WI38 (cell line): ENCODE measurements around the gene SLC43A2.

Source experiments
- H3K4me3 ChIP-seq: 2 replicates; pipeline ENCODE4 v1.5.1; 2011; ENCODE audit warnings: low read depth, mild to moderate bottlenecking, control low read depth, low read length
- TF ChIP-seq, protein P1 (sequence below): IDR thresholded peaks from 2 replicates; pipeline ENCODE4 v1.5.1; 2012; ENCODE audit warnings: low read depth, mild to moderate bottlenecking, control low read depth, low read length

The SLC43A2 gene

DNA sequence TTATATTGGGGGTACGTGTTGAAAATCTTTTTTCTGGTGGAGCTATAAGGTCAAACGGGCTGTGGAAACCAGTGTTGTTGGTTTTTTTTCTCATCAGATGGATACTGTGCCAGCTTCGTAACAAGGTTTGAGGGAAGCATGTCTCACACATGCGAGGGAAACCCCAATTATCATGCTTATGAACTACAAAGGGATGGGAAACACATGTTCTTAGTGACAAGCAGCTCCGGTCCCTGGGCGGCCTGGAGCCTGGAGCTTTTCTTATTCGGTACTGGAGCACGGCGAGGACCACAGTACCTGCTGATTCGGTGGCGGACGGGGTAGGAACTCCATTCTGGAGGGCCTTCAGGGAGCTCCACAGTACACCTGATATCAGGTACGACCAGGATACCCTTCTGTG, 12.5 kb downstream of the SLC43A2 start:
- no peak overlapping the region for H3K4me3 ChIP-seq
- TF ChIP-seq, protein P1, sequence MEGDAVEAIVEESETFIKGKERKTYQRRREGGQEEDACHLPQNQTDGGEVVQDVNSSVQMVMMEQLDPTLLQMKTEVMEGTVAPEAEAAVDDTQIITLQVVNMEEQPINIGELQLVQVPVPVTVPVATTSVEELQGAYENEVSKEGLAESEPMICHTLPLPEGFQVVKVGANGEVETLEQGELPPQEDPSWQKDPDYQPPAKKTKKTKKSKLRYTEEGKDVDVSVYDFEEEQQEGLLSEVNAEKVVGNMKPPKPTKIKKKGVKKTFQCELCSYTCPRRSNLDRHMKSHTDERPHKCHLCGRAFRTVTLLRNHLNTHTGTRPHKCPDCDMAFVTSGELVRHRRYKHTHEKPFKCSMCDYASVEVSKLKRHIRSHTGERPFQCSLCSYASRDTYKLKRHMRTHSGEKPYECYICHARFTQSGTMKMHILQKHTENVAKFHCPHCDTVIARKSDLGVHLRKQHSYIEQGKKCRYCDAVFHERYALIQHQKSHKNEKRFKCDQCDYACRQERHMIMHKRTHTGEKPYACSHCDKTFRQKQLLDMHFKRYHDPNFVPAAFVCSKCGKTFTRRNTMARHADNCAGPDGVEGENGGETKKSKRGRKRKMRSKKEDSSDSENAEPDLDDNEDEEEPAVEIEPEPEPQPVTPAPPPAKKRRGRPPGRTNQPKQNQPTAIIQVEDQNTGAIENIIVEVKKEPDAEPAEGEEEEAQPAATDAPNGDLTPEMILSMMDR = no peak

DNA sequence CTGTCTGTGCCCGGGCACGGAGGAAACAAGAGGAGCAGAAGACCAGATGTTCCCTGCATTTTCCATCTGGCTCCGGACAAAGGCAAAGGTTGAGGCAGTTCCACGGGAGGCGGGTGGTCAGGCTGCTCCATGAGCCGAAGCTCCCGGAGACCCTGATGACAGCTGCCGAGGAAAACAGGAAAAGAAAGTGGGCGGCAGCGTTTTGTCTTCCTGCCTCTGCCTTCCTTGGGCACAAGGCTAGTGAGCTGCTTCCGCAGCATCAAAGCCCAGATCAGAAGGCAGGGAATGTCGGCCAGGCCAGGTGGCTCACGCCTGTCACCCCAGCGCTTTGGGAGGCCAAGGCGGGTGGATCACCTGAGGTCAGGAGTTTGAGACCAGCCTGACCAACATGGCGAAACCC, 16.2 kb downstream of the SLC43A2 start:
- TF ChIP-seq, protein P1 = no peak
- no peak overlapping the region for H3K4me3 ChIP-seq

DNA sequence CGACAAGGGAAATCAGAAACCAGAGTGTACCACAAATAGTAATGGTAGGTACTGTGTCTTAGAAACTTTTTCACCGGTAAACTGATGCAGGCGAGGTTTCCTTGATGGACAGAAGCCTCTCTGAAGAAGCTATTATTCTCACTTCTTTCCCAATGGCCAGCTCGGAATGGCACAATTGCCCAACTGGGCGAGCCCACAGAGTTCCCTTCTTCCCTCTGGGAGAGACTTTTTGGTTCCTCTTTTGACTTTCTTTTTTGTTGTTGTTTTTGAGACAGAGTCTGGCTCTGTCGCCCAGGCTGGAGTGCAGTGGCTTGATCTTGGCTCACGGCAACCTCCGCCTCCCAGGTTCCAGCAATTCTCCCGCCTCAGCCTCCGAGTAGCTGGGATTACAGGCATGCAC, 16.9 kb downstream of the SLC43A2 start:
- TF ChIP-seq, protein P1 = no peak
- H3K4me3 ChIP-seq = no peak overlapping the region

DNA sequence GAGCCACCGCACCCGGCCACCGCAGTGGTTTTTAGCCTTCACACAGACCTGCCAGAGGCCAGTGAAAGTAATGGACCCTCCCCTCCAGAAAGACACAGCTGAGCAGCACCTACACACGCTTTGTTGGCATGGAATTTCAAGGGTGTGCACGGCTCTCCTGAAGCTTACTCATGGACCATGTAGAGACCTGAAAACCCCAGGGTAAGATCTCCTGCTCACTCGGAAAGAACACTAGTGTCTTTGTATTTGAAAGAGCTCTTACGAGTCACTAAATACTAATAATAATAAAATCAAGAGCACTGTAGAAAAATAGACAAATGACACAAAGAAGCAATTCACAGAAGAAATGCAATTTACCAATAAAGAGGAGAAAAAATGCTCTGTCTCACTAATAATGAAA, 20.0 kb downstream of the SLC43A2 start:
- TF ChIP-seq, protein P1 = no peak
- H3K4me3 ChIP-seq = no peak overlapping the region

DNA sequence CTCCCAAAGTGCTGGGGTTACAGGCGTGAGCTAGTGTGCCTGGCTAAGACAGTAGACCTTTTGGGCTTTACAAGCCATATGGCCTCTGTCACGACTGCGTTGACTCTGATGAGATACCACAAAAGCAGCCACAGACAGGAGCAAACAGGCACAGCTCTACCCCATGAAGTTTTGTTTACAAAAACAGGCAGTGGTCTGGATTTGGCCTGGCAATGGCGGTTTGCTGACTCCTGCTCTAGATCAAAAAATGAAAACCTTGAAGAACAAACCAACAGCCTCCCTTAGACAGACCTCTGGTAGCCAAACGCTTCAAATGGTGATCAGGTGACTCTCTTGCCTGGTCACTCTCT, 20.7 kb downstream of the SLC43A2 start:
- no peak overlapping the region for H3K4me3 ChIP-seq
- TF ChIP-seq, protein P1 = no peak

DNA sequence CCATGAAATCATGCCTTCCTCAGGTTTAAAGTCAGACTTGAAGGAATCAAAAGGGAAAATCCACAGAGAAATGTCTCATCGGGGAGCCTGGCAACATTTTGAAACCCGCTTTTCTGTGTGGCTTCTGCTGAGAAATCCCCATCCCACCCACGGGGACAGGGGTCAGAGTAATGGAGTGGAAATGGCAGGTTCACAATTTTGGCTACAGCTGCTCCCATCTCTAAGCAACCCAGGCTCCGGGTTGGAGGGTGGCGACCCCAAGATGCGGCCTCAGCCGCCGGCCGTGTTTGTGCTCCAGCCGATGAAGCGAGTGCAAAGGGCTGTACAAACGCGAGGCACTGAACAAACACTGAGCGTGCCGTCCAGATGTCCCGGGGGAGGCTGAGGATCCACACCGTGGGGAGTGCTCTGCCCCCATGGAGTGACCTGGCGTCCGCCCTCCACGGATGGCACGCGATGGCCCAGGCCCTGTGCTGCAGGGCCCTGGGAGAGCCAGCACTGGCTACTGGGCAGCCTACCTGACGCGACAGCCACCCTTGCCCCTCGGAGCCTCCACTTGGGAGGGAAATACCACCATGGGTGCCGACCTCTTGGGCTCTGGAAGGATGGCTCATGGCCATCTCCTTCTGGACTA, 22.2 kb downstream of the SLC43A2 start:
- TF ChIP-seq, protein P1 = no peak

DNA sequence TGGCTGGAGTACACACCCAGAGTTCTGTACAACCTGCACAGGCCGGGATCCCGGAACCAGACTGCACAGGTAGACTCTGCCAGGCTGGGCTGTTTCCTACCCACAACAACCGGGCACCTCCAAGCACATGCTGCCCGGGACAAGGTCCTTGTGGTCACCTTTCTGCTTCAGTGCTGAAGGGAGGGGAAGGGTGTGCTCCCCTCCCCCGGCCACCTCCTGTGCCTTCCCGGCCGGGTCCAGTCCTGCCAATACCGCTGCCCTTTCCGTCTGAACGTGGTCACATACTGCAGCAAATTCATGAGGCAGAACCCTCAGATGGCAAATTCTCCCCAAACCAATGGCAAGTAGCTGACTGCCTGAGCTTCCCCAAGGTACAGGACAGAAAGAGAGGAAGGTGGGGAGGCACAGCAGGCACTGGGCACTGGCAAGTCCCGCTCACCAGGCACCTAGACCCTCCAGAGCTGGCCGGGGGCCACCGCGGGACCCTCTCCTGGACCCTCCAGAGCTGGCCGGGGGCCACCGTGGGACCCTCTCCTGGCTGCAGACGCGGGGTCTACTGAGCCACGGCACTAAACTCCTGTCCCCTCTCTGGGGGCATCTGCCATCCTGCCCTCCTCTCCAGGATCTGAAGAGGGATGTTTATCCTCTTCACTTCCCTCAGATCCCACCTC, 22.8 kb downstream of the SLC43A2 start:
- TF ChIP-seq, protein P1 = no peak
- no peak overlapping the region for H3K4me3 ChIP-seq

More for the DNA sequence above, 22.2 kb downstream of the SLC43A2 start:
- H3K4me3 ChIP-seq = no peak overlapping the region
